Natural killer cell (primary cell): ENCODE data around the gene CACNB2. TPM values are rescaled to one million over a fixed set of nuclear protein-coding genes. Genes with fewer than 3 reads are reported as not detected.

Source experiments
- ATAC-seq, 3 donors: fragments of 150-1000 bp in 2 of 3; fragments of 200-7000 bp in 1 of 3; cut with Tn5 transposase; 1 replicate in 1 of 3; 2 replicates in 2 of 3; pipeline ENCODE4 v1.10.0; 2021; ENCODE audit warnings: mild to moderate bottlenecking in 2 of 3, moderate library complexity in 2 of 3
- DNase-seq, 2 donors: peaks; one replicate each; pipeline versions ENCODE4 v3.0.0 to v3.0.0-alpha.2; 2013 to 2021; ENCODE audit warnings: mixed read lengths in 1 of 2
- H3K27ac ChIP-seq: one replicate; pipeline ENCODE4 v1.5.1; 2013; ENCODE audit warnings: mild to moderate bottlenecking, low read length
- H3K27me3 ChIP-seq: one replicate; pipeline ENCODE4 v1.6.1; 2013; ENCODE audit warnings: low read length; ENCODE audit not compliant: control insufficient read depth, insufficient read depth
- H3K36me3 ChIP-seq: one replicate; pipeline ENCODE4 v1.6.1; 2013; ENCODE audit warnings: low read length; ENCODE audit not compliant: control insufficient read depth, insufficient read depth
- H3K4me1 ChIP-seq: one replicate; pipeline ENCODE4 v1.6.1; 2013; ENCODE audit warnings: low read length; ENCODE audit not compliant: control insufficient read depth, insufficient read depth
- H3K4me3 ChIP-seq: one replicate; pipeline ENCODE4 v1.5.1; 2013; ENCODE audit warnings: low read length
- H3K9me3 ChIP-seq: one replicate; pipeline ENCODE4 v1.6.1; 2013; ENCODE audit warnings: low read length; ENCODE audit not compliant: control insufficient read depth, insufficient read depth
- H3K27ac Mint-ChIP-seq, 2 donors: one replicate each; pipeline ENCODE4 v1.8.0; 2022; ENCODE audit warnings: mild to moderate bottlenecking in 2 of 2, mixed read lengths in 2 of 2, moderate library complexity in 1 of 2
- H3K27me3 Mint-ChIP-seq, 2 donors: one replicate each; pipeline ENCODE4 v1.8.0; 2022; ENCODE audit warnings: low read depth in 2 of 2, mixed read lengths in 2 of 2
- H3K36me3 Mint-ChIP-seq: one replicate; pipeline ENCODE4 v1.8.0; 2022; ENCODE audit warnings: mixed read lengths
- H3K4me1 Mint-ChIP-seq, 2 donors: one replicate each; pipeline ENCODE4 v1.8.0; 2022; ENCODE audit warnings: mixed read lengths in 2 of 2
- H3K4me3 Mint-ChIP-seq: one replicate; pipeline ENCODE4 v1.8.0; 2022; ENCODE audit warnings: mild to moderate bottlenecking, moderate library complexity, mixed read lengths
- H3K9me3 Mint-ChIP-seq, 2 donors: one replicate each; pipeline ENCODE4 v1.8.0; 2022; ENCODE audit warnings: mixed read lengths in 2 of 2
- WGBS: methylation state at CpG from one replicate; pipeline ENCODE4 v1.1.7; 2013; ENCODE audit warnings: missing lambda C conversion rate; ENCODE audit not compliant: insufficient coverage; 5-methylcytosine and 5-hydroxymethylcytosine counted together
- intact Hi-C: fragments of 100-400 bp; cut with micrococcal nuclease; formaldehyde crosslinking; loops from one replicate; pipeline ENCODE4 v1.14.2; 2022
- total RNA-seq, 4 donors: library from RNA; stranded (reverse); fragments of 120-200 nt in 1 of 4; gene quantifications; one replicate each; pipeline versions ENCODE4 v1.2.3 to v1.2.4, GENCODE V29; 2013 to 2022
- TF ChIP-seq, protein P1 (sequence below): fragments of 200-600 bp; IDR thresholded peaks from one replicate; pipeline ENCODE4 v1.8.0; 2022; ENCODE audit warnings: antibody characterized with exemption

Gene CACNB2
- total RNA-seq, 3 donors from 2014 or later (not counting 1 experiment from before 2014, with no cell fraction given): not detected

DNA sequence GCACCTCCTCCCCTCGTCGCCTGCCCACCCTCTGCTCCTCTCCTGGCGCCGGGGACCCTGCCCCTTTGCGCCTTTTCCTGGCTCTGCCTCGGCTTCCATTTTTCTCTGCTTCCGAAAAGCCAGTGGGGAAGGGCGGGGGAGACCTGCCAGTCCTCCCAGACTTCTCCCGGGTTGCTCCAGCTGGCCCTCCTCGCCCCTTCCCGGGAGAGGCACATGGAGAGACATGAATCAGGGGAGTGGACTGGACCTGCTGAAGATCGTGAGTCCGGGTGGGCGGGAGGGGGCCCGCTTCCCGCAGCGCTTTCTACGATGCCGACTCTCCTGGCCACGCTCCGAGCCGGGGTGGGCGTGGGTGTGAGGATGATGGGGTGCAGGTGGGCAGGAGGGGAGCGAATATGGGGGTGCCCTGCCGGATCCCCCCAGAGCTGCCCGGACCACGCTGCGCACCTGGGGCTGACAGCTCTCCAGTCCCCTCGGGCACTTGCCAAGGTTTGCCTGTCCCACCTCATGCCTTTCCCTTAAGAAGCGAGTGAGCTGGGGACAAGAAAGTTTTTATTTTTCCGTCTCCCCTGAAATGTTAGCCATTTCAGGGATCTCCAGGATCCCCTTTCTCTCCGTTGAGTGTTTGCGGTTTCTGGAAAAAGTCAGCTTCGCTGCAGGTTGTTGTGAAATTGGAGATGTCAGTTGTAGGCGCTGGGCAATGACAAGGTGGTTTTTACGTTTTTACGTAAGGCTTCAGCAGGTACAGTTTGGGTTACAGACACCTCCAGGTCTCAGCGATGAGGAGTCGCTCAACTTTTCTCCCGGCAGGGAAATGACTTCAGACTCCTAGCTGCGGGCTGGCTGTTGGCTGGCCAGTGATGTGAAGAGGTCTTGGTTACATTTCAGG is 977 bp downstream of the CACNB2 start:
- no peaks in the 10 kb centered on the region for H3K9me3 ChIP-seq
- no peak overlapping the region for H3K27ac Mint-ChIP-seq
- H3K27me3 ChIP-seq: peaks cover 12% of the 10 kb centered on the region
- H3K36me3 ChIP-seq: no peaks in the 10 kb centered on the region
- H3K4me3 ChIP-seq: no peak overlapping the region
- no peaks in the 10 kb centered on the region for H3K36me3 Mint-ChIP-seq
- ATAC-seq: no peak
- no peaks in the 10 kb centered on the region for H3K9me3 Mint-ChIP-seq
- H3K4me1 Mint-ChIP-seq: no peaks in the 10 kb centered on the region
- peaks cover 21 to 23% of the 10 kb centered on the region in 2 donors for H3K27me3 Mint-ChIP-seq
- no peaks in the 10 kb centered on the region for H3K4me1 ChIP-seq
- intact Hi-C loops: no loop called here
- no peak overlapping the region for H3K4me3 Mint-ChIP-seq
- TF ChIP-seq, protein P1, sequence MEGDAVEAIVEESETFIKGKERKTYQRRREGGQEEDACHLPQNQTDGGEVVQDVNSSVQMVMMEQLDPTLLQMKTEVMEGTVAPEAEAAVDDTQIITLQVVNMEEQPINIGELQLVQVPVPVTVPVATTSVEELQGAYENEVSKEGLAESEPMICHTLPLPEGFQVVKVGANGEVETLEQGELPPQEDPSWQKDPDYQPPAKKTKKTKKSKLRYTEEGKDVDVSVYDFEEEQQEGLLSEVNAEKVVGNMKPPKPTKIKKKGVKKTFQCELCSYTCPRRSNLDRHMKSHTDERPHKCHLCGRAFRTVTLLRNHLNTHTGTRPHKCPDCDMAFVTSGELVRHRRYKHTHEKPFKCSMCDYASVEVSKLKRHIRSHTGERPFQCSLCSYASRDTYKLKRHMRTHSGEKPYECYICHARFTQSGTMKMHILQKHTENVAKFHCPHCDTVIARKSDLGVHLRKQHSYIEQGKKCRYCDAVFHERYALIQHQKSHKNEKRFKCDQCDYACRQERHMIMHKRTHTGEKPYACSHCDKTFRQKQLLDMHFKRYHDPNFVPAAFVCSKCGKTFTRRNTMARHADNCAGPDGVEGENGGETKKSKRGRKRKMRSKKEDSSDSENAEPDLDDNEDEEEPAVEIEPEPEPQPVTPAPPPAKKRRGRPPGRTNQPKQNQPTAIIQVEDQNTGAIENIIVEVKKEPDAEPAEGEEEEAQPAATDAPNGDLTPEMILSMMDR: no peak
- 7% methylated on average over 41 of the region's 41 CpGs for WGBS
- DNase-seq: no peak
- H3K27ac ChIP-seq: no peak overlapping the region

DNA sequence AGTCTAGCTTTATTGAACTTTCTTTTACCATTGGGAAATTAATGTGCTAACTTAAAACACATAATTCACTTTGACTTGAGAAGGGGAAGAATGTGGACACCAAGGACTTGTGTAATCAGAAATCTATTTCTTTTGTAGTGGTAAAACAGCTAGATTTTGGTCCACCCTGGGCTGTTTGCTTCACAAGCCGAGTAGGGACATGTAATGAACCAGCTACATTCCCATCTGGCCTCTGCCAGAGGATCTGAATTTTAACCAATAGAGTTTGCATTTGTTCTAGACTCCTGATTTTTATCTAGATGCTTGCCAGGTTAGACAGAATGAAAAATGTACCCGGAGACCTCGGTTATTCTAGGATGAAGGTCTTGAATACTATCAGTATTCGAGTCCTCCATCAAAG is 1.9 kb downstream of the CACNB2 start:
- 91% methylated on average over 4 of the region's 4 CpGs for WGBS
- TF ChIP-seq, protein P1: no peak
- H3K4me1 ChIP-seq: no peaks in the 10 kb centered on the region

DNA sequence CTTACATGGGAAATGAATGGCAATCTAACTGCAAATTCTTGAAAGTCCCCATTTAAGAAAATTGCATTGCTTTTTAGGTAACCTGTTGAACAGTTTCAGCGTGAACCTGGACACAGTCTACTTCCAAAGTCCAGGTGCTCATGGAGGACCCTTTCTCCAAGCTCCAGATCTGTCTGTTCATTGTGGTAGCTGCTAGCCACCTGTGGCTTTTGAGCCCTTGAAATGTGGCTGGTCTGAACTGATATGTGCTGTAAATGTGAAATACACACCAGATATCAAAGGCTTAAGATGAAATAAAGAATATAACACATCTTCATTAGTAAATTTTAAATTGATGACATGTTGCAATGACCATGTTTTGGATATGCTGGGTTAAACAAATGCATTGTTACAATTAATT is 4.2 kb downstream of the CACNB2 start:
- no peaks in the 10 kb centered on the region for H3K9me3 ChIP-seq
- no peak overlapping the region for H3K27ac ChIP-seq
- TF ChIP-seq, protein P1: no peak
- peaks cover 11% of the 10 kb centered on the region for H3K27me3 ChIP-seq
- H3K27ac Mint-ChIP-seq: no peak overlapping the region
- H3K4me3 ChIP-seq: no peak overlapping the region
- intact Hi-C loops: no loop called here
- no peaks in the 10 kb centered on the region for H3K4me1 ChIP-seq
- H3K36me3 ChIP-seq: no peaks in the 10 kb centered on the region
- ATAC-seq (no peak), DNase-seq (no peak)
- H3K27me3 Mint-ChIP-seq: peaks cover 18% of the 10 kb centered on the region in 2 donors
- no peaks in the 10 kb centered on the region for H3K9me3 Mint-ChIP-seq
- H3K4me3 Mint-ChIP-seq: no peak overlapping the region
- WGBS: 86% methylated on average over 1 of the region's 1 CpG
- H3K36me3 Mint-ChIP-seq: no peaks in the 10 kb centered on the region
- no peaks in the 10 kb centered on the region for H3K4me1 Mint-ChIP-seq

More for the DNA sequence above, 1.9 kb downstream of the CACNB2 start:
- Mint-ChIP-seq H3K27me3 (peaks cover 18 to 21% of the 10 kb centered on the region in 2 donors), H3K4me1 (no peaks in the 10 kb centered on the region), H3K36me3 (no peaks in the 10 kb centered on the region), H3K9me3 (no peaks in the 10 kb centered on the region), H3K4me3 (no peak overlapping the region), H3K27ac (no peak overlapping the region)
- intact Hi-C loops: no loop called here
- no peak for DNase-seq
- Histone ChIP-seq H3K4me3 (no peak overlapping the region), H3K9me3 (no peaks in the 10 kb centered on the region), H3K27me3 (peaks cover 12% of the 10 kb centered on the region), H3K36me3 (no peaks in the 10 kb centered on the region), H3K27ac (no peak overlapping the region)
- no peak for ATAC-seq
